ENCODE measurements around the gene CRIM1.

Gene CRIM1

DNA sequence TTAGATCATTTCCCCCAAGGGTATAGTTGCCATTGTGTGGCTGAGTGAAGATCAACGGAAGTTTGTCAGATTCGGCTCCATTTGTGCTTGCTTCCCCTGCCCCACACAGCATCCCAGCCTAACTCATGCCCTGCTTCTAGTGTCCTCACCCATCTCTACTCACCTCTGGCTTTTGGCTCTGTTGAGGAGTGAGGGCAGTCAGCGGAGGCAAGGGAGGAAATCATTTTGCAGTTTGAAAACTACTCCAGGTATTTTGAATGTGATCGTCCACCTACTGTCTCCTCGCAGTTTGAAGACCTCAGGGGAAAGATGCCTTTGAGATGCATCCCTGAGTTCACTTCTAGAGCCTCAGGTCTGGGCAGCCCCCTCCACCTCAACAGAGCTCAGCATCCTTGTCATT lies 126.1 kb downstream of the CRIM1 start:
- in situ Hi-C loops (cut with HindIII; ENCODE audit: low sequenced_read_pairs): no loop called here
- H3K4me3 ChIP-seq (ENCODE audit: low read depth, low read length): no peak overlapping the region
- TF ChIP-seq, protein P1, sequence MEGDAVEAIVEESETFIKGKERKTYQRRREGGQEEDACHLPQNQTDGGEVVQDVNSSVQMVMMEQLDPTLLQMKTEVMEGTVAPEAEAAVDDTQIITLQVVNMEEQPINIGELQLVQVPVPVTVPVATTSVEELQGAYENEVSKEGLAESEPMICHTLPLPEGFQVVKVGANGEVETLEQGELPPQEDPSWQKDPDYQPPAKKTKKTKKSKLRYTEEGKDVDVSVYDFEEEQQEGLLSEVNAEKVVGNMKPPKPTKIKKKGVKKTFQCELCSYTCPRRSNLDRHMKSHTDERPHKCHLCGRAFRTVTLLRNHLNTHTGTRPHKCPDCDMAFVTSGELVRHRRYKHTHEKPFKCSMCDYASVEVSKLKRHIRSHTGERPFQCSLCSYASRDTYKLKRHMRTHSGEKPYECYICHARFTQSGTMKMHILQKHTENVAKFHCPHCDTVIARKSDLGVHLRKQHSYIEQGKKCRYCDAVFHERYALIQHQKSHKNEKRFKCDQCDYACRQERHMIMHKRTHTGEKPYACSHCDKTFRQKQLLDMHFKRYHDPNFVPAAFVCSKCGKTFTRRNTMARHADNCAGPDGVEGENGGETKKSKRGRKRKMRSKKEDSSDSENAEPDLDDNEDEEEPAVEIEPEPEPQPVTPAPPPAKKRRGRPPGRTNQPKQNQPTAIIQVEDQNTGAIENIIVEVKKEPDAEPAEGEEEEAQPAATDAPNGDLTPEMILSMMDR (IDR thresholded peaks at IDR 0.05; ENCODE audit: low read depth, low read length, missing control alignments): no peak
- DNase-seq (ENCODE audit: low read depth): no peak

DNA sequence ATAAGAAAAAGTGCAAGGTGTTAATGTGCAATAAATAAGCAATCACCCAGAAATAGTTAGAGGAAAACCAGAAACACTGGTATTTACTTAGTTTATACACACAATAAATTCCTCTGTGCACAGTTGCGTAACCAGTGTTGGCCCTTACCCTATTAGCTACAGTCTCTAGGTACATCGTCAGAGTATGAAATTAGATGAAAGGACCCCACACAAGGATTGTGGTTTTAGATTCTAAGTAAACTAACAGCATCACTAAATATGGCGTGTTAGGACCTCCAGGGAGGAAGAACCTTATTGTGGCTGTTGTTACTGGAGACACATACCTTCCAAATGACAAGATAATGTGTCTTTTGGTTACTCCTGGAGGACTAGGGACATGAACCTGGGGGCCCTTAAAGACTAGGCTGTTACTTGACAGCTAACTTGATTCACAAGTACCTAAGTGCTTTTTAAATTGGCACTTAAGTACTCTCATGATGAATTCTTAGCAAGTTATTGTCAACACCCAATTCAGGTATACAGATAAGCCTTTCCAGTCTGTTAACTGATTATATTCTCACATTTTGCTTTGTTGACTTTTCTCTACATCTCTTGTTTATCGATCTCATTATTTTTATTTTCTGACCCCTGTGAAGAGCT lies 127.1 kb downstream of the CRIM1 start:
- TF ChIP-seq, protein P1 (IDR thresholded peaks at IDR 0.05; ENCODE audit: low read depth, low read length, missing control alignments): no peak
- no peak overlapping the region for H3K4me3 ChIP-seq (ENCODE audit: low read depth, low read length)
- in situ Hi-C loops (cut with HindIII; ENCODE audit: low sequenced_read_pairs): no loop called here
- DNase-seq (ENCODE audit: low read depth): peak; percentile 67

DNA sequence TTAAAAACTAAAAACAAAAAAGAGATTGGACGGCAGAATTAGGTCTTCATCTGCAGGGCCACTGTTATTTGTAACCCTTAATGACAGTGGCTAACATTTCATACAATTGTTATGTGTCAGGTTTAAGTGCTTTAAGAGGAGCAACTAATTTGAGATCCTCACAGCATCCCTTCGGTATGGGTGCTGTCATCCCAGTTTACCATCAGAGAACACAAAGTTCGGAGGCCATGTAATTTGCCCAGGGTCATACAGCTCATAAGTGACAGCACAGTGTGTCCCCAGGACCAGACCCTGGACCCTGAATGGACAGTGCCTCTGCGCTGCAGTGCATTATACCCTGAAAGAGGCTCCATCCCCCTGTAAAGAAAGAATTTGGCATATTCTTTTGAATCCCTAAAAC lies 127.7 kb downstream of the CRIM1 start:
- TF ChIP-seq, protein P1 (IDR thresholded peaks at IDR 0.05; ENCODE audit: low read depth, low read length, missing control alignments): no peak
- no peak overlapping the region for H3K4me3 ChIP-seq (ENCODE audit: low read depth, low read length)
- DNase-seq (ENCODE audit: low read depth): no peak
- in situ Hi-C loops (cut with HindIII; ENCODE audit: low sequenced_read_pairs): no loop called here

DNA sequence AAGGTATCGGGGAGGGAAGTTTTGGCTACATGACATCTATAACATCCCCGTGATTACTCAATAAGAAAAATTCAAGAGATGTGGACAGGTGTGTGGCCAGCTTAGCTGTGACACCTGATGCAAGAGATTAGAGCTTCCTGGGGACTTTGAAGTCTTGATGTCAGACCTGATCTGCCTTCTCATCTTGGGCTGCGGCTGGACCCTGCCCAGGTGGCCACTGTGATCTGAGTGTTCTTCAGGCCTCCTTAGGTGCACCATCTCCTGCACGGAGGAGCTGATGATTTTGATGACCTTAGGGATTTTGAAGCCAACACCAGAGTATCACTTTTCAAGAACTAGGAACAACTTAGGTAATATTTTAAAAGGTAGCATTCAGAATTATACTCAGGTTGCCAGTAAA lies 128.9 kb downstream of the CRIM1 start:
- in situ Hi-C loops (cut with HindIII; ENCODE audit: low sequenced_read_pairs): no loop called here

GRCh38 chr2:36485521-36485920 lies 129.9 kb downstream of the CRIM1 start:
- TF ChIP-seq, protein P1 (IDR thresholded peaks at IDR 0.05; ENCODE audit: low read depth, low read length, missing control alignments): no peak
- DNase-seq (ENCODE audit: low read depth): peak; percentile 57
- H3K4me3 ChIP-seq (ENCODE audit: low read depth, low read length): no peak overlapping the region
- in situ Hi-C loops (cut with HindIII; ENCODE audit: low sequenced_read_pairs): no loop called here

More for the DNA sequence above, 128.9 kb downstream of the CRIM1 start:
- DNase-seq (ENCODE audit: low read depth): no peak
- TF ChIP-seq, protein P1 (IDR thresholded peaks at IDR 0.05; ENCODE audit: low read depth, low read length, missing control alignments): no peak
- no peak overlapping the region for H3K4me3 ChIP-seq (ENCODE audit: low read depth, low read length)

DNA sequence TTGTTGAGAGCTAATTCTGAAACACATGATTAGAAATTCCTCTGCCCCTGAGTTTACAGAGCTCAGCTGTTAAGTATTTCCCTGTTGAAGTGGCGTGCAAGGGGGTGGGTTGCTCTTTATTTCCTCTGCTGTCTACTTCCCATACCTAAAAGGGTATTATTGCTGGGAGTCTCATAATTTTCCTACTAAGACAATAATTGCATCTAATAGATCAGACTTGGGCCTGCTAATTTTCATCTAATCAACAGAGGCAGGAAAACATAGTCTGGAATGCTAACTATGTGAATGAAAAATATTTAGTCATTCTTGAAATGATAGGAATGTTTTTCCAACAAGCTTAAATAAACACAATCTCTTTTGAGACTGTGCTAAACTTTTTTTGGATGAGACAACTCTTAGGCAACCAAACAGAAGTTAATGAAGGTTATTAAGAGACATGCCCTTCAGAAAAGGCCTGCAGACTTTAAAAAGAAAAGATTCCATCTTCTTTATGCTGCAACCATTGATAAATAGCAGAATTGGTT lies 131.0 kb downstream of the CRIM1 start:
- peak; percentile 38 for DNase-seq (ENCODE audit: low read depth)
- TF ChIP-seq, protein P1 (IDR thresholded peaks at IDR 0.05; ENCODE audit: low read depth, low read length, missing control alignments): no peak
- no peak overlapping the region for H3K4me3 ChIP-seq (ENCODE audit: low read depth, low read length)
- in situ Hi-C loops (cut with HindIII; ENCODE audit: low sequenced_read_pairs): no loop called here
